ENCODE measurements around the gene KLF6. TPM values are rescaled to one million over a fixed set of nuclear protein-coding genes. Genes with fewer than 3 reads are reported as not detected.

The KLF6 gene
- total RNA-seq, 1 experiment from 2014 or later: 282 TPM

DNA sequence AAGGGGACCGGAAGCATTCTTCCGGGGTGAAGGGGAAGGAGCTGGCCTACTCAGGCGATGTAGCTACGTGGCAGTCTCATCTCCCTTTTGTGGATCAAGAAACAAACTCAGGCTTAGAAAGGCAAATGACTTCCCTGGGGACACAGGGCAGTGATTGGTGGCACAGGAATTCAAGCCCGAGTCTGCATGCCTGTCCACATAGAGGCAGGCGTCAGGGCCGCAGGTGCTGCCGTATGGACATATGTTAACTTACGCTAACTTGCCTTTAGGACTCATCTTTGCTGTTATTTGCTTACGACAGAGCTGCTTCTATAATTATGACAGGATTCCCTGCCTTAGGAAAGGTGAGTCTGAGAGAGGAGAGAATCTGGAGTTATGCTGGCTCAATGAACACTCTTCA, 42.3 kb upstream of the KLF6 start:
- DNase-seq (ENCODE audit: unreplicated experiment): no peak
- intact Hi-C loops (cut with micrococcal nuclease): no loop called here
- Mint-ChIP-seq H3K27ac (ENCODE audit: low read depth, unreplicated experiment) (no peak overlapping the region), H3K27me3 (ENCODE audit: insufficient read depth, unreplicated experiment) (no peaks in the 10 kb centered on the region), H3K4me3 (ENCODE audit: unreplicated experiment) (no peak overlapping the region), H3K36me3 (ENCODE audit: insufficient read depth, unreplicated experiment) (no peaks in the 10 kb centered on the region), H3K9me3 (ENCODE audit: unreplicated experiment) (no peaks in the 10 kb centered on the region), H3K4me1 (ENCODE audit: insufficient read depth, unreplicated experiment) (peaks cover 25% of the 10 kb centered on the region)
- CTCF ChIA-PET: interaction anchor here (1.2 to 1.6 kb wide), 2 partner anchors 16 to 86 kb away, joined by 3 read pairs; no protein-coding TSS in a partner anchor
- no TSS peak for BruUV-seq (replicated peaks)
- POLR2A ChIA-PET: interaction anchor here (0.8 to 9.5 kb wide), 5 partner anchors 17 to 517 kb away, joined by 3 to 150 read pairs (median 118); partner anchors contain the start of gene KLF6
- no peak for TF ChIP-seq CTCF (IDR thresholded peaks at IDR 0.05; ENCODE audit: unreplicated experiment)

- no peaks in the 10 kb centered on the region for H3K36me3 Mint-ChIP-seq (ENCODE audit: insufficient read depth, unreplicated experiment)
- DNase-seq (ENCODE audit: unreplicated experiment): no peak
- BruUV-seq (replicated peaks): no TSS peak
- peaks cover 25% of the 10 kb centered on the region for H3K4me1 Mint-ChIP-seq (ENCODE audit: insufficient read depth, unreplicated experiment)
- H3K9me3 Mint-ChIP-seq (ENCODE audit: unreplicated experiment): no peaks in the 10 kb centered on the region
- H3K4me3 Mint-ChIP-seq (ENCODE audit: unreplicated experiment): no peak overlapping the region
- CTCF ChIA-PET: interaction anchor here (1.6 kb wide), 1 partner anchor 15 kb away, joined by 3 read pairs; no protein-coding TSS in a partner anchor
- TF ChIP-seq CTCF (IDR thresholded peaks at IDR 0.05; ENCODE audit: unreplicated experiment): no peak
- POLR2A ChIA-PET: interaction anchor here (1.2 to 9.5 kb wide), 4 partner anchors 16 to 851 kb away, joined by 3 to 150 read pairs (median 121); partner anchors contain the start of gene KLF6
- peak overlapping the region; percentile 97 for H3K27ac Mint-ChIP-seq (ENCODE audit: low read depth, unreplicated experiment)
- H3K27me3 Mint-ChIP-seq (ENCODE audit: insufficient read depth, unreplicated experiment): no peaks in the 10 kb centered on the region
- intact Hi-C loops (cut with micrococcal nuclease): no loop called here
Observed at GRCh38 chr10:3825862-3826351, 40.9 kb upstream of the KLF6 start.

DNA sequence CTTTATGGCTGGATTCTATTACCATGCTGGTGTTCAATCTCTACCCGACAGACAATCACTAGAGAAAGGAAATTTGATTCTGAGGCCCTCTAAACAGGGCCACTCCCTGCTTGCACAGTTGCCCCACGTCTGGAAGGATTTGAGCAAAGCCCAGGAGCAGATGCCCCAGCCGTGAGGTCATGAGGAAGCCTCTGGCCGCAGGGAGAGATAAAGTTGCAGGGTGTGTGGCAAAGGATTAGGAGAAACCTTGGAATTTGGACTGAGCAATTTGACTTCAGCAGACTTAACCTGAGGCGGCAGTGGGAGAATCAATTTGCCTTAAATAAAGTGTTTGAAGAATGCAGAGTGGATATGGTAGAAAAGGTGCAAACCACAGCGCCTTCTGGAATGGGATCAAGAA, 40.2 kb upstream of the KLF6 start:
- TF ChIP-seq CTCF (IDR thresholded peaks at IDR 0.05; ENCODE audit: unreplicated experiment): no peak
- ChIA-PET CTCF (no interaction called here), POLR2A (interaction anchor here (0.8 to 9.5 kb wide), 9 partner anchors 11 to 852 kb away, joined by 3 to 150 read pairs (median 4); partner anchors contain the start of gene KLF6)
- Mint-ChIP-seq H3K36me3 (ENCODE audit: insufficient read depth, unreplicated experiment) (no peaks in the 10 kb centered on the region), H3K4me3 (ENCODE audit: unreplicated experiment) (peak overlapping the region; percentile 50), H3K4me1 (ENCODE audit: insufficient read depth, unreplicated experiment) (peaks cover 25% of the 10 kb centered on the region), H3K27ac (ENCODE audit: low read depth, unreplicated experiment) (peak overlapping the region; percentile 97), H3K9me3 (ENCODE audit: unreplicated experiment) (no peaks in the 10 kb centered on the region), H3K27me3 (ENCODE audit: insufficient read depth, unreplicated experiment) (no peaks in the 10 kb centered on the region)
- DNase-seq (ENCODE audit: unreplicated experiment): peak; percentile 85
- intact Hi-C loops (cut with micrococcal nuclease): no loop called here
- BruUV-seq (replicated peaks): no TSS peak

- ChIA-PET CTCF (interaction anchor here (0.6 to 1.4 kb wide), 2 partner anchors 52 to 625 kb away, joined by 3 to 5 read pairs; no protein-coding TSS in a partner anchor), POLR2A (interaction anchor here (0.6 to 9.5 kb wide), 6 partner anchors 11 to 512 kb away, joined by 3 to 118 read pairs (median 3); partner anchors contain the start of gene KLF6)
- intact Hi-C loops (cut with micrococcal nuclease): no loop called here
- Mint-ChIP-seq H3K27ac (ENCODE audit: low read depth, unreplicated experiment) (no peak overlapping the region), H3K4me3 (ENCODE audit: unreplicated experiment) (no peak overlapping the region), H3K27me3 (ENCODE audit: insufficient read depth, unreplicated experiment) (no peaks in the 10 kb centered on the region), H3K9me3 (ENCODE audit: unreplicated experiment) (no peaks in the 10 kb centered on the region), H3K36me3 (ENCODE audit: insufficient read depth, unreplicated experiment) (no peaks in the 10 kb centered on the region), H3K4me1 (ENCODE audit: insufficient read depth, unreplicated experiment) (peaks cover 16% of the 10 kb centered on the region)
- no peak for DNase-seq (ENCODE audit: unreplicated experiment)
- no peak for TF ChIP-seq CTCF (IDR thresholded peaks at IDR 0.05; ENCODE audit: unreplicated experiment)
- no TSS peak for BruUV-seq (replicated peaks)
Observed at GRCh38 chr10:3822541-3823330, 37.7 kb upstream of the KLF6 start.

Measured in MCF 10A (cell line).